Right renal pelvis (tissue), 4 donors: ENCODE results near the gene ELK3. TPM values are rescaled to one million over a fixed set of nuclear protein-coding genes. Genes with fewer than 3 reads are reported as not detected.

Experiments
- DNase-seq, 4 donors: peaks; one replicate each; pipeline ENCODE4 v3.0.0-alpha.2; 2013; ENCODE audit warnings: low read depth in 4 of 4, low spot score in 3 of 4, missing footprints in 1 of 4
- polyA plus RNA-seq, 4 donors: library from polyadenylated mRNA; unstranded; fragments of 120-200 nt; gene quantifications; one replicate each; pipeline ENCODE4 v1.2.1, GENCODE V29; 2013; ENCODE audit not compliant: insufficient read length in 4 of 4

Gene ELK3
- polyA plus RNA-seq, 4 donors, result 56.0 to 66.3 (median 65.9) TPM

GRCh38 chr12:96228566-96229248 is 34.5 kb downstream of the ELK3 start:
- no peak for DNase-seq

GRCh38 chr12:96230646-96231045 is 36.5 kb downstream of the ELK3 start:
- no peak for DNase-seq

- DNase-seq, result no peak
Observed at GRCh38 chr12:96233168-96233567, 39.0 kb downstream of the ELK3 start.

GRCh38 chr12:96233939-96234461 is 39.8 kb downstream of the ELK3 start:
- DNase-seq, result no peak

GRCh38 chr12:96234591-96235483 is 40.7 kb downstream of the ELK3 start:
- no peak for DNase-seq

GRCh38 chr12:96235484-96235826 is 41.3 kb downstream of the ELK3 start:
- no peak for DNase-seq

- no peak for DNase-seq
Observed at GRCh38 chr12:96236221-96236822, 42.1 kb downstream of the ELK3 start.

- DNase-seq, result no peak
Observed at GRCh38 chr12:96237035-96237434, 42.9 kb downstream of the ELK3 start.

- no peak for DNase-seq
Observed at GRCh38 chr12:96237465-96238077, 43.4 kb downstream of the ELK3 start.

GRCh38 chr12:96238336-96239047 is 44.3 kb downstream of the ELK3 start:
- no peak for DNase-seq

- no peak for DNase-seq
Observed at GRCh38 chr12:96239711-96240635, 45.8 kb downstream of the ELK3 start.

- no peak for DNase-seq
Observed at GRCh38 chr12:96240656-96241055, 46.5 kb downstream of the ELK3 start.

- DNase-seq, result no peak
Observed at GRCh38 chr12:96241431-96241830, 47.3 kb downstream of the ELK3 start.

GRCh38 chr12:96241846-96242256 is 47.7 kb downstream of the ELK3 start:
- DNase-seq, result no peak

GRCh38 chr12:96242597-96242996 is 48.4 kb downstream of the ELK3 start:
- DNase-seq, result no peak

- no peak for DNase-seq
Observed at GRCh38 chr12:96244826-96245225, 50.7 kb downstream of the ELK3 start.

- DNase-seq, result no peak
Observed at GRCh38 chr12:96246926-96247505, 52.8 kb downstream of the ELK3 start.

- no peak for DNase-seq
Observed at GRCh38 chr12:96247563-96247962, 53.4 kb downstream of the ELK3 start.
